NCI-H2196 treated with DMSO at 0.1 percent for 48 hours (cell line): ENCODE results near the gene PAX5.

ENCODE experiments used
- DNase-seq: peaks from one replicate; lab custom pipeline; 2025; ENCODE audit not compliant: unreplicated experiment; lab: John Stamatoyannopoulos, UW

The PAX5 gene

DNA sequence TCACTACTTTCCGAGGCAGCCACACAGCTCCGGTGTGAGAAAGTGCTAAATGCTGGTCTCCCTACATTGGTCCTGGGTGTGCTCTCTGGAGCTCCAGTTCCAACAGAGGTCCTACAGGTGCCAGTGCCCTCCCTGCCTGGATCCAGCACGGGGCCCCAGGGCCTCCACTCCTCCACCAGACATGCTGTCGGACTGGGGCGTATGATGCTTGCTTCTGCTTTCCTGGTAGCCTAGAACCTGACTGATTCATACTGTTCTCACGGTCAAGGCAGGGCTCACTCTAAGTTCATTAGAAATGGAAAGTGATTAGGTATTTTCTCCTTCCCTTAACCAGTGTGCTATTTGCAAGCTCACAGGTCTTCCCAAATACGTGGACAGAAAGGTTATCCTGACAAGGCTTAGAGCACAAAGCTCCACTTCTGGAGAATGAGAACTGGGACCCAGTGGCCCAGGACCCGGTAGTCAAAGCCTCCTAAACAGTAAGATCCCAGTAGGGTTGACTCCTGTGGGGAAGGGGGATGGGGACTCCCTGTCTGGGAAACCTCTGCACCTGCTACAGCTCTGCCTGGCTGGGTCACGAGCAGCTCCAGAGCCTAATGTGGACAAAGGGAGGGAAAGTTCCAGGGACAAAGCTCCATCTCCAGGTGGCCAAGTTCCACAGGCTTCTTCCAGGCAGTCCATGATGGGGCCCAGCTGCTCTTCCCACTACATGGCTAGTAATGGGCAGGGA, 98.1 kb downstream of the PAX5 start:
- no peak for DNase-seq

DNA sequence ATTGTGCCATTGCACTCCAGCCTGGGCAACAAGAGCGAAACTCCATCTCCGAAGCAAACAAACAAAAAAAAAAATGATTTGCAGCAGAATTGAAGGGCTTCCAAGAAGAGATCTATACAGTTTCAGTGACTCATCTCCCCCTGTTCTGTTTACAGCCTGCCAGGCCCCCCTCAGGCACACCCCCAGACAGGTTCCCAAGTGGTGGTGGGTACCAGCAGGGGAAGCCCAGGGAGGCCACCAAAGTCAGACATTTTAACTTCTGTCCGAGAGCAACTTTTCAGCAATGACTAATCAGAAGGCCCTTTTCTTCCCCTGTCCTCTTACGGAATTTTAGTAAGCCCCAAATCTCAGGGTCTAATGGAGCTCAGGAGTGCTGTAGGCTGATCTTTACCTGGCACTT, 98.7 kb downstream of the PAX5 start:
- DNase-seq: no peak

DNA sequence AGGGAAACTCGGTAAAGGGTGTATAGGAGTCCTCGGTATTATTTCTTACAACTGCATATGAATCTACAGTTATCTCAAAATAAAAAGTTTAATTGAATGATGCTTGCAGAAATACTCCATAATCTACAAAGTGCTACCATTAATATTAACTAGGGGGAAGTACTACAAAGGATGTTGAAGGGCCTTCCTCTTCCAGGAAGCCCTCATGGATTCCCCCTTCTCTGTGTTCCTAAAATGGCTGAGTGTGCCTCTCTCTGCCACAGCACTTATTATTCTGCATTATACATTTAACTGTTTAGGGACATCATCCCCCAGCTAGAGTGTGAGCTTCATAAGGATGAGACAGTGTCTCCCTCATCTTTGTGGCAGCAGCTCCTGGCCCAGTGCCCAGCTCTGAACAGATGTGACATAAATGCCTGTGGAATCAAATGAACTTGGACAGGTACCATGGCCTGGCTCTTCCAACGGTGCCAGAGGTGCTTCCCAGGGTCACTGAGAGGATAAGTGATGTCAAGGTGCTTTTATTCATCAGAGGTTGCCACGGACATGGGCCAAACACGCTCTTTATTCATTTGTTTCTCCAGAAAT, 99.5 kb downstream of the PAX5 start:
- peak; percentile 42 for DNase-seq

DNA sequence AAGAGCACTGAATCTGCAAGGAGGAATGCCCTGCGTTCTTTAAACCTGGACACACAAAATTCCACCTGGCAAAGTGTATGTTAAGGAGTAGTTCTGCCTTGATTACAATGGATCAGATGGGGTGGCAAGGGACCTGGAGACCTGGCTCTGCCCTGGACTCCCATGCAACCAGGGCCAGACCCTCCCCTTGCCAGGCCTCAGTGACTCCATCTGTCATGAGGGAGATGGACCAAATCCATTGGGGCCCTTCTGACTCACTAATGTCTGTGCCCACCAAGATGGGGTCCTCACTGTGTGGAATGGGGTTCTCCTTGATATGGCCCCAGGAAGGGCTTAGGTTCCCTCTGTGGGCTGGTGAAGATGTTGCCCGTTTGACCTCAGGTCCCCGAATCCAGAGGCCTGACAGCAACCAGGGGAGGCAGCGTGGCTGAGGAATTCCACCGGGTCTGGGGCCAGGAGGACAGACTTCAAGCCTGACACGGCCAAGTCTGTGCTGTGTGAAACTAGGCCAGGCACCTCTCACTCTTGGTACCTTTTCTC, 100.3 kb downstream of the PAX5 start:
- no peak for DNase-seq

DNA sequence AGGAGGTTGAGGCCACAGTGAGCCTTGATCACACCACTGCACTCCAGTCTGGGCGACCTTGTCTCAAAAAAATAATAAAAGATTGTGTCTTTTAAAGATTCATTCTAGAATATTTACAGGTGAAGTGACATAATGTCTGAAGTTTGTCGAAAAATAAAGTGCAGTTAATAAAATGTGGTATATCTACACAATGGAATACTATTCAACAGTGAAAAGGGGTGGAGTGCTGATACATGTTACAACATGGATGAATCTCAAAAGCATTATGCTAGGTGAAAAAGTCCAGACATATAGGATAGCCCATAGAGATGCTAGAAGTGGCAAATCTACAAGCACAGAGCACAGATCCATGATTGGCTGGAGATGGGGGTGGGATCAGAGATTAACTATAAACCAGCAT, 101.9 kb downstream of the PAX5 start:
- no peak for DNase-seq

DNA sequence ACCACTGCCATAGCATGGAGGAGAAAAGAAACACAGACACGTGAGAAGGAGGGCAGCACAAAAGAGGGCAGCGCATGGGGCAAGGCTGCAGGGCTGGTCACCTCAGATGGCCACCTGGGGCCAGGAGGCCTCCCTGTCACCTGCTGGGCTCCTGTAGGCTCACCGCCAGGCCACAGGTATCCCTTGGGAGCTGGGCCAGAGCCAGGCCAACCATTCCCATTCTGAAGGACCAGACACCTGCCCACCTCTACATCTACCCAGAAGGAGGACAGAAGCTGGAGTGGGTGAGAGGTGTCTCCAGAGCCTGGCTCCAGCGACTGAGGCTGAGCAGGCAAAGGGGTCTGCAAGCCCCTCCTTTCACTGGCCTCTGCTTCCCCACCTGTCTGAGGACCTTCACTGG, 103.1 kb downstream of the PAX5 start:
- no peak for DNase-seq

DNA sequence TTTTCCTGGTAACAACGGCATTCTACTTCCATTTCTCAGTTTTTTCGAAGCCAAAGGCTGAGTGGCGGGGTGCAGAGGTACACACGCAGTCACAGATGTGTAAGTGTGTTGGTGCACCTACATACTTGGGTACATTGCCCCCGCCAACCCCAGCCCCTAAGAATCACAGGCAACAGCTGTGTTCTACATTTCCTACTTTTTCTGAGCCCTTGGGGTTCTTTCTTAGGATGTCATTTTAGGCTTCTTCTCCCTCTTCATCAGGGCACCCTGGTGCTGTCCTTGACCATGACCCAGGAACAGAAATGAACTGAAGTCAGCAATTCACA, 104.8 kb downstream of the PAX5 start:
- DNase-seq: no peak

DNA sequence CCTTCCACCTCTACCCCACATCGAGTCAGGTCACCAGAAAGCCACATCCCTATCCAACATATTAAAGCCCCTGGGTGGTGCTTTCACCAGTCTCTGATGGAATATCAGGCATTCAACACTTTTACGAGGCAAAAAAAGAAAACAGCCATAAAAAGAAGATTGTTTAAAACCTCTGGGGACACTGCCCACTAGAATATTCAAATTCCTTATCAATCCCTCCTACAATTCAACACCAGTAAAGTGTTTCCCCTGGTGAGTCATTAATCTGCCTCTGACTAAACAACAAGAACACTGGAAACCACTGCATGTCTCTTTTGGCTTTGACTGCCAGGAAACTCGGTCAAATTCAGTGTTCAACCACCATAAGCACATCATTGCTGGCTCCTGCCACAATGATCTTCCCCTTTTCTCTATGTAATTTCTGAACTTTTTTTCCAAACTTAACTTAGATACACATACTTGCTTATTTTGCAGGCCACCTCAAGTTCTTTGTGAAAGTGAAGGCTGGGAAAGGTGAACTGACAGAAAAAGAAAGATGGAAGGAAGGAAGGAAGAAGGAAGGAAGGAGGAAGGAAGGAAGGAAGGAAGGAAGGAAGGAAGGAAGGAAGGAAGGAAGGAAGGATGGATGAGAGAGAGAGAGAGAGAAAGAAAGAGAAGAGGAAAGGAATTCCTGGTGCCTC, 105.3 kb downstream of the PAX5 start:
- DNase-seq: no peak

DNA sequence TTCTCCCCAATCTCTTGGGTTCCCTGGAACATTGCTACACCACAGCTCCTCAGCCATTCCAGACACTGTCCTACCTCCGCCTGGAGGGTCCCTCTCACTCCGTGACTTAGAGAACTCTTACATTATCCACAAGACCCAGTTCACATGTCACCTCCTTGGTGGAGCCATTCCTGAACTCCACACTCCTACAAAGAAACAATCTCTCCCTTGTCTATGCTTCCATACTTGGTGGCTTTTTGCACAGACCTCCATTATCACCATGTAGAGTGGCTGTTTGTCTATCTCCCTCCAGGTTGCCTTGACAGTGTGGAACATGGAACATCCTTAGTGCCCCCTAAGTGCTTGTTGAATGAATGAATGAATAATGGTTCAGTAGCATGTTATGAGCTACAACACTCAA, 105.9 kb downstream of the PAX5 start:
- no peak for DNase-seq

DNA sequence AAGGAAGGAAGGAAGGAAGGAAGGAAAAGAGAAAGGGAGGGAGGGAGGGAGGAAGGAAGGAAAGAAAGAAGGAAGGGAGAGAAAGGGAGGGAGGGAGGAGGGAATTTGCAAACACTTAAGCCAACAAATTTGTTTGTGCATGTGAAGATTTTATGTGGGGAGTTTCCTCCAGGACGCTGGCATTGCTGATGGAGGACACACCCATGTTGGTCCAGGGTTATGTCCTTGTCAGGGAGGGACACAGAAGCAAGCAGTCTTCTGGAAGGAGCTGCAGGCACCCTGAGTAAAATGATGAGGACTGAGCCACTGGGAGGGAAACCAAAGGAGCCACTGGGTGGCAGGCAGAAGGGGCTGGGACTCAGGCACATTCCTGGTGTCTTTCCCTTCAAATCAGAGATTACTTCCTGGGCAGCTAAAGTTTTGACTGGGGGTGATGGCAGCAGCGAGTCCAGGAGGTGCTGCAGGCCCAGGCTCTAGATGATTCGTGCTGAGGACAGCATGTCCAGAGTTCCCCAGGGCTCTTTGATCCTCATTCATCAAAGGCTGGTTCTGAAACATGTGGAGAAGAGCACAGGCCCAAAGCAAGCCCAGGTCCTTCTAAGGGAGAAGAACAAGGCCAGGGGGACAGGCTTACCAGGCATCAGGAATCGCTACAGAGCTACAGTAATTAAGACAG, 109.2 kb downstream of the PAX5 start:
- no peak for DNase-seq

DNA sequence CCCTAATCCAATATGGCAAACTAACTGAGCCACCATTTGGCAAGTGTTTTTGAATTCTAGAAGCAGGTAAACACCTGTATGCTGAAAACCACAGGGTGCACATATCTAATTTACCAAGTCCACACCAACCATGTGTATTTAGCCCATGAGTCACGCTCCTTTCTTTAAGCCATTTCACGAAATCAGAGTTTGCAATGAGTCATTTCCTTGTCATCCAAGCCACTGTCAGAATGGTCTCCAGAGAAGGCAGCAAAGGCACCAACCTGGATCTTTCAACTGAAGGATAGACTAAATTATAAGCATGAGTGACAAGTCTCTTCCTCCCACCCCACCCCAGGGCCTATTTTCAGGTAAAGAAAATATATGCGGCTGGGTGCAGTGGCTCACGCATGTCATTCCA, 110.0 kb downstream of the PAX5 start:
- peak; percentile 51 for DNase-seq

DNA sequence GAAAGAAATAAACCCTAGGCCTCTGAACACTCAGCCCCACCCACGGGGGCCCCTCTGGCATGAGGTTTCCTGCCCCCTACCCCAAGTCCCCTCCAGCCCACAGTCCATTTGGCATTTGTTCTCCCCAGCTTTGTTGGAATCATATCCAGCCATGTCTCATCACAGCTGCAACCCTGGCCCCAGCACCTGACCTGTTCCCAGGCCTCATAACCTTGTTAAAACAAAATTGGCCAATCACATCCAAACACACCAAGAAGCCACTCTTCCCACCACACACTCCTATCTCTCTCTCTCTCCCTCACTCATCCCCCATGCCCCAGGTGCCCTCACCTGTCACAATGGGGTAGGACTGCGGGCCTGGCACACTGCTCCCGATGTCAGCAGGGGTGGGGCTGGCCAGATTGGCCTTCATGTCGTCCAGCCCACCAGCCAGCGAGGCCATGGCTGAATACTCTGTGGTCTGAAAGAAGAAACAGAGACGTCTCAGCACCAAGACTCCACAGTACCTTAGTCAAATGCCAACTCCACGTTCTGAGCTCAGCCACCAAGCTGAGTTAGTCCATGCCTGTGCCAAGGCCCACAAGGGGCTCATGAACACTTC, 110.9 kb downstream of the PAX5 start:
- DNase-seq: no peak

DNA sequence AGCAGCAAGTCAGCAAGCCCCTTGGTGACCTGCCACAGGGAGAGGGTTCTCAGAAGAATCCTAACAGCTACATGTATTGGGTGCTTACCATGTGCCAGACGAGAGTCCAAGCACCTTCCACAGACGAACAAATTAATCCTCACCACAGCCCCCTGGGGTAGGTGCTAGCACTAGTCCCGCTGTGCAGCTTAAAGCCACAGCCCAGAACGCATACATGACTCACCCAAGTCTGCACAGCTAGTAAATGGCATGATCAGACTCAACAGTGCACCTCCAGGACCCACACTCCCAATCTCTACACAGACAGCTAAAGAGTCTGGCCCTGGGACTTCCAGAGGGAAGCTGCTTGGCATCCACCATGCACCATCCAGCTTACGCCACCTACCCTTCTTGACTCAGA, 111.5 kb downstream of the PAX5 start:
- no peak for DNase-seq

DNA sequence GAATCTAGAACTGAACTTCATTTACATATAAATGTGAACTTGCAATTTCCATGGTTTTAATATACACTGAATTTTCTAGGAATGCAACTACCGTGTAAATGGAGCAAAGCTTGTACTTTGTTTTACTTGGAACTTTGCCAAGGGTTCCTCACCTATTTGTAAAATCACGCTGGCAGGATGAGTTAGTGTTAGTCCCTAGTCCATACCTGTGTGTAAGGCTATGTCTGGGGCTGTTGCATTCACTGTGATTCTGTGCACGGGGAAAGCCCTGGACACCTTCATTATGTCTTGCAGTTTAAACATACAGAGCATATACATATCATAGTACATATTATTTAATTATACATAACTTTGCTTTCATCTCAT, 119.9 kb downstream of the PAX5 start:
- DNase-seq: no peak

DNA sequence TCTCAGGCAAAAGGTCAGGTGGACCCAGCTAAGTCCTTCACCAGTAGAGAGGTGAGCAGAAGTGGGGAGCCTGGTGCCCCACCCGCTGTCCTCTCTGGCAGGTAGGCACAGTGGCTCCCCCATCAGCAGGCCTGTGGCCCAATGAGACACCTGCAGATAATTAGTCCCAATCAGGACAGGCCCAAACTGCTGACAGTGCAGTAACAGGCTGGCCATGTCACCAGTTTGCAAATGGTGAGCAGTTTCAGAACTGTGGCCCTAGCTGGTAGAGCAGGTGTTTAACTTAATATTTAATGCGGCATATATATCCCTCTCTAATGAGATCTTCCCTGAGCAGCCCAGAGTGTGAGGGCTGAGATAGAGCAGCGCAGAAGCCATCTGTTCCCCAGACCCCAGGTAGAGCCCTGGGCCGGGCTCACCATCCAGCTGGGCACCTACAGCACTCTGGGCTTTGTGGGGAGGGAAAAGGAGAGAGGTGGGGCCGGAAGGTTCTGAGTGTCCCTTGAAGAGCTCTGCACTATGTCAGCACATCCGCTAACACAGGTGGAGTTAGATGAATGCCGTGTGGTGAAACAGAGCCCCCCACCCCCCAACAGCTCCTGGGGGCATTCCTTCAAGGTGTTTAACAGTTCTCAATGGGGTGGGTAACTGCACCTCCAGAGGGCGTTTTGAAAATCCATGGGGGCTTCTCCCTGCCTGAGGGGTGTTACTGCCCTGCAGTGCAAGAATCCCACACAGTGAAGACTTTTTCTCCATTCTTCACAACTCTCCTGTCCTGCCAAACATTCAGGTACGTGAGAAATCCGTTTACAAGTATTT, 120.5 kb downstream of the PAX5 start:
- DNase-seq: no peak

DNA sequence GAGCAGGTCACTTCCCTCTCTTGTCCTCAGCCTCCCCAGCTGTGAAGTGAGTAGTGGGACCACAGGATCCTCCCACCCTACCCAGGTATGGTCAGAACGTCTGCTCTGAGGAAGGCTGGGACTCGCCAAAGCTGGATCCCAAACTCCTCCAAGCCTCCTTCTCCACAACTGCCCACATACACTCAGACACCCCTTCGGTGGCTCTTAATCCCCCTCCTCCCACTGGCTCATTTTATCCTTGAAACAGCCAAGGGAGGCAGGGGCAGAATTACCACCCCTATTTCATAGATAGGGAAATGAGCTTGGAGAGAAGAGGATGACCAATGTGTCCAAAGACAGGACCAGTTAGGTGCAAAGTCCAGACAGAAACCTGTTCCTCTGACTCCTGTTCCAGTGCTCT, 121.4 kb downstream of the PAX5 start:
- no peak for DNase-seq

DNA sequence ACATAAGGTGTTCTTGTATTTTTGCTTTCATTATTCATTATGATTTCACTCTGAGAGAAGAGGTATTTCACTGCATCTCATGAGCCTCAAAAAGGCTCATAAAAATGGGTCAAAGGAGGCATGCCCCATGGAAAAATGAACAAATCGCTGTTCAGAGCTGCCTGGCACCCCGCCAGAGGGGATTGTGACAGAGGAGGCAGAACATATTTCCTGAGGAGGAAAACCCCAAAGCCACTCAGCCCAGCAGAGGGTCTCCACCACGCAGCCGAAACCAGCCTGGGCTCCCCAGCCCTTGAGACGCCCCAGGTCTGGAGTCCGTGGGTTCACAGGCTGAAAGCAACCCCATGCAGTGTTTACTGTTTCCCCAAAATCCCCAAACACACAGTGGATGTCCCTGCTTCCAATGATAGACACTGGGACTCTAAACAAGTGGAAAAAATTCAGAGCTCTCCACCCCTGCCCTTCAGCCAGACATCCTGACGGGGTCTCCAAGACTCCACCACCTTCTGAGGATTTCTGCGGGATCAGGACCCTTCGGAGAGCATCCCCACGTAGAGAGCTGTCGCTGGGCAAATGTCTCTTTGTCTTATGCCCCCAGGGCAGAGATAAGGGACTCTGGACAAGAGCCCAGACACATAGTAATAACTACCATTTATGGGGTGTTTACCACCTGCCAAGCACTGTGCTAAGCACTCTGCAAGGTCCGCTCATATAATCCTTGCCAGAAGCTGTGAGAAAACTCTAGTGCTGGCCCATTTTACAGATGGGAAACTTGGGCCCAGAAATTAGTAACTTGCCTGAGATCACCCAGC, 122.3 kb downstream of the PAX5 start:
- no peak for DNase-seq

DNA sequence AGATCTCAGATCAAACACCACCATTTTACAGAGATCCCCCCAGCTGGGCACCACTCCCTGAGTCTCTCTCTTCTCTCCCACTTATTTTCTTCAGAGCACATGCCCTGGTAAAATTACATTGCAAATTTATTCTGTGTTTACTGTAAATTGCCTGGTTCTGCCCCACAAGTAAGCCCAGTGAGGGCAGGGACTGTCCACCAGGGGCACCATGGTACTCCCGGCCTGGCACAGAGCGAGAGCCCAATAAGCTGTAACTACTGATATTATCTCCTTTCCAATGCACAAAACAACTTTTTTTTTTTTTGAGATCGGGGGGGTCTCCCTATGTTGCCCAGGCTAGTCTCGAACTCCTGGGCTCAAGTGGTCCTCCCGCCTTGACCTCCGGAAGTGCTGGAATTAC, 123.0 kb downstream of the PAX5 start:
- no peak for DNase-seq

DNA sequence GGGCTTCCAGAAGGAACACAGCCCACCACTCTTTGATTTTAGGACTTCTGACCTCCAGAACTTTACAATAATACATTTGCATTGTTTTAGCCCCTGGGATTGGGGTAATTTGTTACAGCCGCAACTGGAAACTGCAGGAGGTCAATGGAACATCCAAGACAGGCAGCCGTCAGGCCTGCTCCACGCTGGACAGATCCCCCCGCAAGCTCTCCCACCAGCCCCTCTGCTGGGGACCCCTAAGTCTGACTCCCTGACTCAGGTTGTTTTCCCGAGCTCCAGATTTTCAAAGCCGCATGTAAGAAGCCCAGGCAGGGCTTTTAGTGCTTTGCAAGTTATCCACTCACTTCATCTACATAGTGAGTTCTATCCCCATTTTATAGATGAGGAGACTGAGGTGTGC, 127.6 kb downstream of the PAX5 start:
- DNase-seq: no peak
